ENCODE results near the gene ALS2. TPM values are rescaled to one million over a fixed set of nuclear protein-coding genes. Genes with fewer than 3 reads are reported as not detected.

Gene ALS2
- total RNA-seq, 2 donors from 2014 or later = 9.9 to 12.2 TPM

DNA sequence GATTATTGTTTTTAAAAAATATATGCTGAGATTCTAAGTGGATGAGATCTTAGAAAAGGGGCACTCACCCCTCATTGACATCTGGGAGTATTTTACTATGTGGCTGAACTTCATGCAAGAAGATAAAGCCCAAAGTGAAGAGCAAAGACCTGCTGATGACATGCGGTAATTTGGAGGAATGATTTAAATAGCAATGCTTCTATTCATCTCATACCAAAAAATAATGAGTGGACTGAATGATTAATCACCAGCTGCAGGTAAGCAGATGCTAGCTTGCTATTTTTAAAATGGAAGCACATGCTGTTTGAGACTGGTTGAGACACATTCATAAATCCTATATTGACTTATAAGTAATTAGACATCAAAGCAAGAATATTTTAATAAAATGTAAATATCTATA lies 12.9 kb upstream of the ALS2 start:
- no peaks in the 10 kb centered on the region for H3K36me3 ChIP-seq (replicated peaks in 1 of 2; ENCODE audit: insufficient read depth in 1 of 2, low read depth in 2 of 2)
- no peaks in the 10 kb centered on the region for H3K27me3 ChIP-seq
- no peaks in the 10 kb centered on the region for H3K9me3 ChIP-seq
- ATAC-seq = no peak
- DNase-seq = no peak
- TF ChIP-seq POLR2A (IDR thresholded peaks at IDR 0.05) = no peak
- TF ChIP-seq, protein P1, sequence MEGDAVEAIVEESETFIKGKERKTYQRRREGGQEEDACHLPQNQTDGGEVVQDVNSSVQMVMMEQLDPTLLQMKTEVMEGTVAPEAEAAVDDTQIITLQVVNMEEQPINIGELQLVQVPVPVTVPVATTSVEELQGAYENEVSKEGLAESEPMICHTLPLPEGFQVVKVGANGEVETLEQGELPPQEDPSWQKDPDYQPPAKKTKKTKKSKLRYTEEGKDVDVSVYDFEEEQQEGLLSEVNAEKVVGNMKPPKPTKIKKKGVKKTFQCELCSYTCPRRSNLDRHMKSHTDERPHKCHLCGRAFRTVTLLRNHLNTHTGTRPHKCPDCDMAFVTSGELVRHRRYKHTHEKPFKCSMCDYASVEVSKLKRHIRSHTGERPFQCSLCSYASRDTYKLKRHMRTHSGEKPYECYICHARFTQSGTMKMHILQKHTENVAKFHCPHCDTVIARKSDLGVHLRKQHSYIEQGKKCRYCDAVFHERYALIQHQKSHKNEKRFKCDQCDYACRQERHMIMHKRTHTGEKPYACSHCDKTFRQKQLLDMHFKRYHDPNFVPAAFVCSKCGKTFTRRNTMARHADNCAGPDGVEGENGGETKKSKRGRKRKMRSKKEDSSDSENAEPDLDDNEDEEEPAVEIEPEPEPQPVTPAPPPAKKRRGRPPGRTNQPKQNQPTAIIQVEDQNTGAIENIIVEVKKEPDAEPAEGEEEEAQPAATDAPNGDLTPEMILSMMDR (IDR thresholded peaks at IDR 0.05) = no peak
- H3K4me3 ChIP-seq = no peak overlapping the region
- H3K4me1 ChIP-seq = no peaks in the 10 kb centered on the region
- 78 to 86% methylated on average over 1 of the region's 1 CpG for WGBS, 2 donors
- intact Hi-C loops (cut with DNase I) = no loop called here
- H3K27ac ChIP-seq = no peak overlapping the region

DNA sequence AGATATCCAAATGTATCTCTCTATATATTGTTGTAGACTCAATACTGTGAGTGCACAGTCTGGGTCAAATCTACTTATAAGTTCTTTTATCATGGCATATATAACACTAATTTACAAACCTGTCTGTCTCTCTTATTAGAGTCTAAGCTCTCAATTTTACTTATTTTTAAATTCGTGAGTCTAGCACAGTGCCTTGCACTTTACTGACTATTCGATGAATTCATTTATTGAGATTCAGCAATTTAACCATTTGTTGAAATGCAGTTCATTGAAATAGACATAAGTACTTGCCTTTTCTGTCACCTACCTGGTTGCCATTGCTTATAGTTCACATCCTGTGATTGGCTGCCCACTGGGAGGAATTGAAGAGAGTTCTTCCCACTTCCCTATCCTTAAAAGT lies 10.3 kb upstream of the ALS2 start:
- Histone ChIP-seq H3K4me3 (no peak overlapping the region), H3K27ac (no peak overlapping the region), H3K27me3 (no peaks in the 10 kb centered on the region), H3K4me1 (no peaks in the 10 kb centered on the region), H3K9me3 (no peaks in the 10 kb centered on the region), H3K36me3 (replicated peaks in 1 of 2; ENCODE audit: insufficient read depth in 1 of 2, low read depth in 2 of 2) (no peaks in the 10 kb centered on the region)
- ATAC-seq (no peak), DNase-seq (no peak)
- intact Hi-C loops (cut with DNase I) = no loop called here
- no peak for TF ChIP-seq POLR2A (IDR thresholded peaks at IDR 0.05)
- TF ChIP-seq, protein P1 (IDR thresholded peaks at IDR 0.05) = no peak
- WGBS, 2 donors = 62 to 67% methylated on average over 2 of the region's 2 CpGs

DNA sequence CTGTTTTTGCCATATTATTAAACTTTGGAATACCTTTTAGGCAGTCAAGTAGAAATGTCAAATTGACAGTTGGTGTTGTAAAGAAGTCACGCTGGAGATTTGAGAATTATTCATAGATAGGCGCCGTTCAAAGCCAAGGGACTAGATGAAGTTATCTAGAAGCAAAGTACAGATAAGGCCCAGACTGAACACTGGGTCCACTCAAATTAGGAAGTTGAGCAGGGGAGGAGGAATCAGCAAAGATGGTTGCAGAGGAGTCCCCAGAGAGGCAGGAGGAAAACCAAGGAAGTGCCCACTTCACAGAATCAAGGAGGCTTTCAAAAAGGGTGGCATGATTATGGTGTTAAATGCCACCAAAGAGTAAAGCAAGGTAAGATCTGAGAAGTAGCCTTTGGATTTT lies 9.6 kb upstream of the ALS2 start:
- Histone ChIP-seq H3K36me3 (replicated peaks in 1 of 2; ENCODE audit: insufficient read depth in 1 of 2, low read depth in 2 of 2) (no peaks in the 10 kb centered on the region), H3K4me1 (no peaks in the 10 kb centered on the region), H3K27ac (no peak overlapping the region), H3K9me3 (no peaks in the 10 kb centered on the region), H3K4me3 (no peak overlapping the region), H3K27me3 (no peaks in the 10 kb centered on the region)
- intact Hi-C loops (cut with DNase I) = no loop called here
- WGBS, 2 donors = 69 to 76% methylated on average over 3 of the region's 3 CpGs
- ATAC-seq (no peak), DNase-seq (no peak)
- TF ChIP-seq POLR2A (IDR thresholded peaks at IDR 0.05) = no peak
- TF ChIP-seq, protein P1 (IDR thresholded peaks at IDR 0.05) = no peak

DNA sequence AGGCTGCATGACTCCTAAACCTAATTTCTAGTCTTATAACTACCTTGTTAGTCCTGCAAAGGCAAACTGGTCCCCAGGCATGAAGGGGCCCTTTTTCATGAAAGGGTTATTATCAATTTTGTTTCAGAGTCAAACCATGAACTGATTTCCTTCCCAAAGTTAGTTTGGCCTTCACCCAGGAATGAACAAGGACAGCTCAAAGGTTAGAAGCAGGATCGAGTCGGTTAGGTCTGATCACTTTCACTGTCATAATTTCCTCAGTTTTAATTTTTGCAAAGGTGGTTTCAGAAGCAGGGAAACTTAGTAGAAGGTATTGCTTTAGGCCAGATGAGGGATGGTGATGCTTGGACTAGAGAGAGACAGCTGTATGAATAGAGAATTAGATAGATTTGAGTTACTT lies 8.7 kb upstream of the ALS2 start:
- no peak overlapping the region for H3K4me3 ChIP-seq
- intact Hi-C loops (cut with DNase I) = no loop called here
- no peaks in the 10 kb centered on the region for H3K9me3 ChIP-seq
- no peak for ATAC-seq
- no peak for DNase-seq
- TF ChIP-seq, protein P1 (IDR thresholded peaks at IDR 0.05) = no peak
- TF ChIP-seq POLR2A (IDR thresholded peaks at IDR 0.05) = no peak
- H3K36me3 ChIP-seq (replicated peaks in 1 of 2; ENCODE audit: insufficient read depth in 1 of 2, low read depth in 2 of 2) = no peaks in the 10 kb centered on the region
- 13 to 19% methylated on average over 2 of the region's 2 CpGs for WGBS, 2 donors
- no peaks in the 10 kb centered on the region for H3K4me1 ChIP-seq
- no peaks in the 10 kb centered on the region for H3K27me3 ChIP-seq
- H3K27ac ChIP-seq = no peak overlapping the region

DNA sequence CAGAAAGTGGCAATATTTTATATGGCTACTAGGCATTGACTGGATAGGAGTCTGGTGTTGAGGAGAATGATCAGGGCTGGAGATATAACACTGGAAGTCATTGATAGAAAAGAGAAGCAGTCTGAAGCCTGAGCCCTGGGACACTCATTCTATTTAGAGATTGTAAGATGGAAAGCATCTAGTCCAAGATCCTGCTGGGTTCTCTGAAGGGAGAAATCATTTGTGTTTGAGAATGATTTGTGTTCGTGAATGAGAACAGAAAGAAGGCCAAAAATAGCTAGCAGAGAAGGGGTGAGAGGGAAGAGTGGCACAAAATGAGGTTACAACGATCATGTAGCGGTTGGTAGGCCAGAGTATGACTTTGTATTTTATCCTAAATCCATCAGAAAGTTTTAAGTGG lies 7.6 kb upstream of the ALS2 start:
- H3K9me3 ChIP-seq = no peaks in the 10 kb centered on the region
- ATAC-seq = no peak
- H3K27me3 ChIP-seq = no peaks in the 10 kb centered on the region
- 71 to 80% methylated on average over 3 of the region's 3 CpGs for WGBS, 2 donors
- no peak for DNase-seq
- intact Hi-C loops (cut with DNase I) = no loop called here
- no peaks in the 10 kb centered on the region for H3K36me3 ChIP-seq (replicated peaks in 1 of 2; ENCODE audit: insufficient read depth in 1 of 2, low read depth in 2 of 2)
- no peak overlapping the region for H3K27ac ChIP-seq
- no peak overlapping the region for H3K4me3 ChIP-seq
- no peaks in the 10 kb centered on the region for H3K4me1 ChIP-seq
- TF ChIP-seq POLR2A (IDR thresholded peaks at IDR 0.05) = no peak
- TF ChIP-seq, protein P1 (IDR thresholded peaks at IDR 0.05) = no peak

Measured in body of pancreas (tissue), 4 donors.